ENCODE results near the gene DNAJC4. TPM values are rescaled to one million over a fixed set of nuclear protein-coding genes. Genes with fewer than 3 reads are reported as not detected.

The DNAJC4 gene
- total and polyA plus RNA-seq, 2 of the 8 experiments (the other 6 are each of a cell fraction or from before 2014, with no cell fraction given), result 14.6 to 31.0 TPM

DNA sequence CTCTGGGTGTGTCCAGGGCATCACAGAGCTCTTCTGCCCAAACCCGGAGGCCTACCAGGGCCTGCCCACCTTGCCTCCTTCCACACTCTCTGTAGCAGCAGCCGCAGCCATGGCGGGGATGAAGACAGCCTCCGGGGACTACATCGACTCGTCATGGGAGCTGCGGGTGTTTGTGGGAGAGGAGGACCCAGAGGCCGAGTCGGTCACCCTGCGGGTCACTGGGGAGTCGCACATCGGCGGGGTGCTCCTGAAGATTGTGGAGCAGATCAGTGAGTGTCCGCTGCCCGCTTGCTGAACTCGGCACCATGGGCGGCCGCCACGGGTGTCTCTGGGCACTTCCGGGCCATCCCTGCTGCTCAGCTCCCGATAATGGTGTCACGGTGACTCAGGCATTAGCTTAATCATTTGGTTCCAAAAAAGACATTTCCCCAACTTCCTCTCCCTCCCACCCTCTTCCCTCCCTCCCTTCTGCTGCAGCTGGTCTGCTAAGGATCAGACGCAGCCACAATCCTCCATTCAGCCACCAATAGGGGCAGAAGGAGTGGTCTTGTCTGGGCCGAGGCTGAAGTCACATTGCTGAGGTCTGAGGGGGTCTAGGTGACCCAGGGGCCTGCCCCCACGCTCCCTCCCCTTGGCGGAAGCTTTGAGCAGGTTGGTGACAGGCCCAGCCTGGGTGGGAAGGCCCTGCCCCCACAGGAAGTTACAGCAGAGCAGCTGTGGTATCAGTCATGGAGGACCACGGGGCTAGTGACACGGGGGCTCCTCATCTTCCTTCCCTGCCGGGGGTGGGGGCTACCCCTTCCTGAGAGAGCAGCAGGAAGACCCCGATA, 22.9 kb upstream of the DNAJC4 start:
- Histone ChIP-seq H4K5ac (ENCODE audit: insufficient read length, low read depth, low read length) (no peak overlapping the region), H2BK12ac (ENCODE audit: low read depth, low read length) (no peak overlapping the region), H3K23me2 (ENCODE audit: low read depth, low read length) (no peaks in the 10 kb centered on the region), H3K9ac (replicated peaks in 1 of 4; ENCODE audit: extremely low read depth in 1 of 4, low read depth in 3 of 4, low read length in 3 of 4) (no peak overlapping the region), H3K4me3 (ENCODE audit: extremely low read depth in 1 of 4, insufficient read depth in 2 of 4, low read depth in 3 of 4, low read length in 4 of 4) (no peak overlapping the region), H3K4me1 (replicated peaks in 1 of 4; ENCODE audit: control insufficient read depth in 3 of 4, insufficient read depth in 4 of 4, low read length in 3 of 4) (peaks cover 0 to 5% (median 0%) of the 10 kb centered on the region in 4 experiments; a peak in 3 of 7 replicates), H3K79me1 (ENCODE audit: low read depth, low read length) (no peaks in the 10 kb centered on the region), H2BK15ac (ENCODE audit: low read length) (no peak overlapping the region), H3K18ac (ENCODE audit: extremely low read depth, low read length) (no peak overlapping the region), H3K4me2 (ENCODE audit: insufficient read depth in 1 of 2, low read depth in 2 of 2, low read length in 2 of 2) (no peak overlapping the region), H2AK5ac (ENCODE audit: low read depth, low read length) (no peak overlapping the region), H2BK20ac (ENCODE audit: low read length) (no peak overlapping the region), H2BK120ac (replicated peaks; ENCODE audit: low read depth, low read length) (no peak overlapping the region), H4K91ac (replicated peaks; ENCODE audit: insufficient read length, low read length) (no peak overlapping the region), H2AFZ (ENCODE audit: low read length) (no peak overlapping the region), H3K23ac (ENCODE audit: insufficient read length) (no peak overlapping the region), H3K4ac (replicated peaks; ENCODE audit: insufficient read length, low read depth, low read length) (no peak overlapping the region), H3K9me3 (ENCODE audit: insufficient read depth in 2 of 2, low read depth in 1 of 2, low read length in 1 of 2) (no peaks in the 10 kb centered on the region), H3K36me3 (ENCODE audit: control insufficient read depth in 2 of 4, insufficient read depth in 4 of 4, low read length in 3 of 4) (peaks cover 24 to 40% (median 32%) of the 10 kb centered on the region in 4 experiments), H3K27me3 (replicated peaks in 1 of 4; ENCODE audit: control insufficient read depth in 3 of 4, extremely low read depth in 1 of 4, insufficient read depth in 3 of 4, low read length in 3 of 4) (no peaks in the 10 kb centered on the region; a peak in 1 of 7 replicates), H3K14ac (ENCODE audit: insufficient read length) (no peak overlapping the region), H4K8ac (ENCODE audit: extremely low read depth, insufficient read depth, low read length) (peak overlapping the region; percentile 76; the same call in 1 of the 2 replicates), H4K20me1 (replicated peaks in 1 of 2; ENCODE audit: control insufficient read depth in 1 of 2, insufficient read depth in 2 of 2, low read length in 2 of 2) (peaks cover 5 to 14% of the 10 kb centered on the region in 2 experiments), H3K79me2 (ENCODE audit: control insufficient read depth in 1 of 2, insufficient read depth in 2 of 2, low read length in 2 of 2) (no peaks in the 10 kb centered on the region), H3K27ac (ENCODE audit: low read depth, low read length) (no peak overlapping the region), H3K56ac (replicated peaks; ENCODE audit: insufficient read length, low read depth, low read length) (no peak overlapping the region), H2BK5ac (ENCODE audit: low read depth, low read length) (no peak overlapping the region)
- WGBS, 2 experiments (ENCODE audit: extremely low coverage in 1 of 2, insufficient coverage in 1 of 2, insufficient read length in 1 of 2, insufficient replicate concordance in 2 of 2, low coverage in 1 of 2, low lambda C conversion rate in 2 of 2, missing lambda C conversion rate in 1 of 2), result 95% methylated on average over 18 of the region's 30 CpGs; no CpG with 5 or more reads in 1 of the 2 experiments
- DNase-seq (ENCODE audit: low read depth in 1 of 2, low spot score in 2 of 2) (no peak), FAIRE-seq (no peak)
- ChIA-PET POLR2A (ENCODE audit: partially characterized antibody) (interaction anchor here (0.7 to 18.4 kb wide), 15 partner anchors 12 to 444 kb away, joined by 3 to 253 read pairs (median 4); partner anchors contain the start of genes ESRRA, GPR137, NUDT22 and PLCB3), CTCF (ENCODE audit: partially characterized antibody) (interaction anchor here (0.7 to 7.4 kb wide), 16 partner anchors 8 to 242 kb away, joined by 3 to 68 read pairs (median 12); partner anchors contain the start of genes DNAJC4, NUDT22, PLCB3 and TRPT1)
- TF ChIP-seq GABPA (IDR thresholded peaks at IDR 0.05; ENCODE audit: borderline replicate concordance, insufficient read depth, low read length) (no peak), CEBPB (IDR thresholded peaks at IDR 0.05; ENCODE audit: low read depth, low read length) (no peak), CTBP2 (IDR thresholded peaks at IDR 0.05; ENCODE audit: borderline replicate concordance, insufficient read depth, insufficient read length, low read length) (no peak), KDM4A (IDR thresholded peaks at IDR 0.05; ENCODE audit: low read depth, low read length, severe bottlenecking) (no peak), TBP (IDR thresholded peaks at IDR 0.05; ENCODE audit: low read depth, low read length) (no peak), FOSL1 (IDR thresholded peaks at IDR 0.05; ENCODE audit: insufficient read depth, low read depth, low read length) (no peak), POLR2AphosphoS5 (IDR thresholded peaks at IDR 0.05; ENCODE audit: low read depth, low read length) (no peak), YY1 (IDR thresholded peaks at IDR 0.05; ENCODE audit: low read depth, low read length) (no peak)
- TF ChIP-seq, protein P1, sequence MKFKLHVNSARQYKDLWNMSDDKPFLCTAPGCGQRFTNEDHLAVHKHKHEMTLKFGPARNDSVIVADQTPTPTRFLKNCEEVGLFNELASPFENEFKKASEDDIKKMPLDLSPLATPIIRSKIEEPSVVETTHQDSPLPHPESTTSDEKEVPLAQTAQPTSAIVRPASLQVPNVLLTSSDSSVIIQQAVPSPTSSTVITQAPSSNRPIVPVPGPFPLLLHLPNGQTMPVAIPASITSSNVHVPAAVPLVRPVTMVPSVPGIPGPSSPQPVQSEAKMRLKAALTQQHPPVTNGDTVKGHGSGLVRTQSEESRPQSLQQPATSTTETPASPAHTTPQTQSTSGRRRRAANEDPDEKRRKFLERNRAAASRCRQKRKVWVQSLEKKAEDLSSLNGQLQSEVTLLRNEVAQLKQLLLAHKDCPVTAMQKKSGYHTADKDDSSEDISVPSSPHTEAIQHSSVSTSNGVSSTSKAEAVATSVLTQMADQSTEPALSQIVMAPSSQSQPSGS (IDR thresholded peaks at IDR 0.05; ENCODE audit: low read length), result no peak
- TF ChIP-seq, protein P2, sequence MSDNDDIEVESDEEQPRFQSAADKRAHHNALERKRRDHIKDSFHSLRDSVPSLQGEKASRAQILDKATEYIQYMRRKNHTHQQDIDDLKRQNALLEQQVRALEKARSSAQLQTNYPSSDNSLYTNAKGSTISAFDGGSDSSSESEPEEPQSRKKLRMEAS (IDR thresholded peaks at IDR 0.05), result no peak

All from H1 (cell line).